ENCODE results near the gene CUX1.
"Not testable (repeated sequence)": the region's sequence is repeated elsewhere in the genome, so short reads cannot be mapped to it uniquely, and the experiment has no call there.

CUX1 gene

GRCh38 chr7:102006695-102007094 lies 189.3 kb downstream of the CUX1 start:
- no peak for DNase-seq (ENCODE audit: low read depth in 2 of 2)

GRCh38 chr7:102008535-102009262 lies 191.3 kb downstream of the CUX1 start:
- no peak for DNase-seq (ENCODE audit: low read depth in 2 of 2)

- no peak for DNase-seq (ENCODE audit: low read depth in 2 of 2)
Observed at GRCh38 chr7:102009628-102010027, 192.2 kb downstream of the CUX1 start.

GRCh38 chr7:102012112-102012830 lies 194.8 kb downstream of the CUX1 start:
- not testable (repeated sequence) for DNase-seq (ENCODE audit: low read depth in 2 of 2)

- DNase-seq (ENCODE audit: low read depth in 2 of 2): no peak
Observed at GRCh38 chr7:102012941-102013461, 195.6 kb downstream of the CUX1 start.

GRCh38 chr7:102018876-102019275 lies 201.4 kb downstream of the CUX1 start:
- no peak for DNase-seq (ENCODE audit: low read depth in 2 of 2)

- no peak for DNase-seq (ENCODE audit: low read depth in 2 of 2)
Observed at GRCh38 chr7:102019461-102019860, 202.0 kb downstream of the CUX1 start.

GRCh38 chr7:102021841-102022618 lies 204.6 kb downstream of the CUX1 start:
- DNase-seq (ENCODE audit: low read depth in 2 of 2): no peak

GRCh38 chr7:102024005-102024768 lies 206.8 kb downstream of the CUX1 start:
- DNase-seq (ENCODE audit: low read depth in 2 of 2): no peak

GRCh38 chr7:102024769-102025391 lies 207.5 kb downstream of the CUX1 start:
- DNase-seq (ENCODE audit: low read depth in 2 of 2): no peak

GRCh38 chr7:102025777-102026176 lies 208.4 kb downstream of the CUX1 start:
- DNase-seq (ENCODE audit: low read depth in 2 of 2): not testable (repeated sequence)

GRCh38 chr7:102028206-102028826 lies 210.9 kb downstream of the CUX1 start:
- DNase-seq (ENCODE audit: low read depth in 2 of 2): peak in 1 of 2 experiments; percentile 4

- DNase-seq (ENCODE audit: low read depth in 2 of 2): no peak
Observed at GRCh38 chr7:102029616-102030015, 212.2 kb downstream of the CUX1 start.

- no peak for DNase-seq (ENCODE audit: low read depth in 2 of 2)
Observed at GRCh38 chr7:102030696-102031095, 213.3 kb downstream of the CUX1 start.

GRCh38 chr7:102036958-102037357 lies 219.5 kb downstream of the CUX1 start:
- DNase-seq (ENCODE audit: low read depth in 2 of 2): no peak

GRCh38 chr7:102039706-102040105 lies 222.3 kb downstream of the CUX1 start:
- no peak for DNase-seq (ENCODE audit: low read depth in 2 of 2)

- DNase-seq (ENCODE audit: low read depth in 2 of 2): no peak
Observed at GRCh38 chr7:102040569-102040968, 223.1 kb downstream of the CUX1 start.

- no peak for DNase-seq (ENCODE audit: low read depth in 2 of 2)
Observed at GRCh38 chr7:102042016-102042656, 224.7 kb downstream of the CUX1 start.

- not testable (repeated sequence) for DNase-seq (ENCODE audit: low read depth in 2 of 2)
Observed at GRCh38 chr7:102042796-102043195, 225.4 kb downstream of the CUX1 start.

- no peak for DNase-seq (ENCODE audit: low read depth in 2 of 2)
Observed at GRCh38 chr7:102044641-102044983, 227.2 kb downstream of the CUX1 start.

All from stimulated activated CD4-positive, alpha-beta T cell treated with anti-CD3 and anti-CD28 coated beads, Interleukin-12 subunit alpha, Interleukin-12 subunit beta, amount 100 ng/mL, for 24 hours (primary cell).